NK-92 (cell line): ENCODE data around the gene TUBB8.
"Not testable (repeated sequence)": the region's sequence is repeated elsewhere in the genome, so short reads cannot be mapped to it uniquely, and the experiment has no call there.

Experiments used
- DNase-seq: peaks from one replicate; lab custom pipeline; 2025; ENCODE audit not compliant: unreplicated experiment; lab: John Stamatoyannopoulos, UW

The TUBB8 gene

GRCh38 chr10:48996-49395 is at the start of gene TUBB8:
TSS of gene TUBB8 (minus strand) at chr10:49296. CDS start at chr10:49238, 58 bp downstream.
- no peak for DNase-seq

- no peak for DNase-seq
Observed at GRCh38 chr10:96466-96865, 47.4 kb upstream of the TUBB8 start.

- no peak for DNase-seq
Observed at GRCh38 chr10:95356-96115, 46.4 kb upstream of the TUBB8 start.

GRCh38 chr10:94613-95012 is 45.5 kb upstream of the TUBB8 start:
- DNase-seq: no peak

GRCh38 chr10:92846-93245 is 43.8 kb upstream of the TUBB8 start:
- no peak for DNase-seq

- no peak for DNase-seq
Observed at GRCh38 chr10:92153-92552, 43.1 kb upstream of the TUBB8 start.

GRCh38 chr10:91313-91712 is 42.2 kb upstream of the TUBB8 start:
- no peak for DNase-seq

GRCh38 chr10:90161-90560 is 41.1 kb upstream of the TUBB8 start:
- no peak for DNase-seq

GRCh38 chr10:89248-89647 is 40.2 kb upstream of the TUBB8 start:
- no peak for DNase-seq

- no peak for DNase-seq
Observed at GRCh38 chr10:88253-88652, 39.2 kb upstream of the TUBB8 start.

GRCh38 chr10:87177-88080 is 38.3 kb upstream of the TUBB8 start:
- DNase-seq: no peak

- DNase-seq: no peak
Observed at GRCh38 chr10:86031-86430, 36.9 kb upstream of the TUBB8 start.

GRCh38 chr10:85044-85443 is 35.9 kb upstream of the TUBB8 start:
- DNase-seq: no peak

GRCh38 chr10:83930-84530 is 34.9 kb upstream of the TUBB8 start:
- no peak for DNase-seq

GRCh38 chr10:80477-81105 is 31.5 kb upstream of the TUBB8 start:
- no peak for DNase-seq

GRCh38 chr10:79532-80215 is 30.6 kb upstream of the TUBB8 start:
- no peak for DNase-seq

- DNase-seq: no peak
Observed at GRCh38 chr10:78556-78955, 29.5 kb upstream of the TUBB8 start.

GRCh38 chr10:74266-74621 is 25.1 kb upstream of the TUBB8 start:
- DNase-seq: not testable (repeated sequence)

GRCh38 chr10:73543-74265 is 24.6 kb upstream of the TUBB8 start:
- not testable (repeated sequence) for DNase-seq

GRCh38 chr10:68156-68555 is 19.1 kb upstream of the TUBB8 start:
- not testable (repeated sequence) for DNase-seq
